HepG2 (cell line): ENCODE data around the gene CXCL3. TPM values are rescaled to one million over a fixed set of nuclear protein-coding genes. Genes with fewer than 3 reads are reported as not detected.

Experiments
- ATAC-seq: fragments of 200-7000 bp; cut with Tn5 transposase; 3 replicates; pipeline ENCODE4 v1.9.1; 2020; ENCODE audit warnings: mild to moderate bottlenecking, moderate library complexity
- BruUV-seq: library from RNA; stranded (reverse); fragments of 400-500 nt; replicated peaks from 2 replicates; lab custom pipeline; 2021; lab: Mats Ljungman, UMichigan
- CTCF ChIA-PET: fragments of 300-600 bp; formaldehyde crosslinking; extraction: SDS; loops from one replicate; lab custom pipeline; 2021; ENCODE audit warnings: low total read pairs, inconsistent platforms, low intra/inter-chr PET ratio; lab: Yijun Ruan, JAX
- POLR2A ChIA-PET: fragments of 350-600 bp; sonication (Branson Sonifier 250); formaldehyde crosslinking; loops from one replicate; lab custom pipeline; 2020; ENCODE audit warnings: antibody characterized with exemption, inconsistent platforms; lab: Yijun Ruan, JAX
- DNase-seq: peaks from one replicate; pipeline ENCODE4 v3.0.0-alpha.2; 2015; ENCODE audit warnings: low spot score
- FAIRE-seq: peaks from 3 replicates; lab custom pipeline; 2011; peaks lifted over from hg19 to GRCh38; lab: Jason Lieb, UNC
- H2AFZ ChIP-seq: one replicate; pipeline ENCODE4 v1.6.1; 2011; ENCODE audit warnings: low read length, inconsistent platforms
- H3K27ac ChIP-seq: fragments of 300-600 bp; 3 replicates; pipeline ENCODE4 v1.8.0; 2011; ENCODE audit warnings: mixed run types, mild to moderate bottlenecking, mixed read lengths, low read length, inconsistent platforms; ENCODE audit not compliant: insufficient read depth; ENCODE audit errors: extremely low read length
- H3K27me3 ChIP-seq, 2 experiments: fragments of 200-600 bp in 1 of 2; 2 replicates in 1 of 2; 3 replicates in 1 of 2; pipeline versions ENCODE4 v1.6.0 to v1.8.0; 2011; ENCODE audit warnings: low read length in 2 of 2, mild to moderate bottlenecking in 2 of 2, moderate library complexity in 2 of 2, inconsistent platforms in 1 of 2; ENCODE audit not compliant: insufficient read depth in 2 of 2, control insufficient read depth in 1 of 2
- H3K36me3 ChIP-seq, 2 experiments: fragments of 200-600 bp in 1 of 2; replicated peaks in 1 of 2; 2 replicates in 1 of 2; 3 replicates in 1 of 2; pipeline versions ENCODE4 v1.5.1 to v1.8.0; 2011; ENCODE audit warnings: low read length in 2 of 2, inconsistent platforms in 1 of 2; ENCODE audit not compliant: insufficient read depth in 2 of 2, control insufficient read depth in 1 of 2
- H3K4me1 ChIP-seq: 2 replicates; pipeline ENCODE4 v1.5.1; 2012; ENCODE audit warnings: low read length, inconsistent platforms; ENCODE audit not compliant: insufficient read depth
- H3K4me2 ChIP-seq: 2 replicates; pipeline ENCODE4 v1.6.0; 2011; ENCODE audit warnings: low read depth, low read length, inconsistent platforms
- H3K4me3 ChIP-seq, 3 experiments: fragments of 200-600 bp in 1 of 3; sonication (generic), shearing (Covaris generic) in 1 of 3; replicated peaks in 1 of 3; 2 replicates each; pipeline ENCODE4 v1.5.1; 2011 to 2016; ENCODE audit warnings: low read length in 3 of 3, inconsistent platforms in 2 of 3, low read depth in 2 of 3, mild to moderate bottlenecking in 2 of 3, control low read depth in 1 of 3, mixed read lengths in 1 of 3; ENCODE audit not compliant: insufficient read depth in 1 of 3
- H3K79me2 ChIP-seq: one replicate; pipeline ENCODE4 v1.6.1; 2011; ENCODE audit warnings: low read length, inconsistent platforms; ENCODE audit not compliant: insufficient read depth
- H3K9ac ChIP-seq: 2 replicates; pipeline ENCODE4 v1.6.0; 2011; ENCODE audit warnings: mild to moderate bottlenecking, low read depth, low read length, inconsistent platforms; ENCODE audit not compliant: insufficient read depth
- H3K9me3 ChIP-seq: 2 replicates; pipeline ENCODE4 v1.5.1; 2012; ENCODE audit warnings: mild to moderate bottlenecking, low read length
- H4K20me1 ChIP-seq: 2 replicates; pipeline ENCODE4 v1.6.0; 2011; ENCODE audit warnings: inconsistent platforms, mild to moderate bottlenecking, low read length, moderate library complexity; ENCODE audit not compliant: insufficient read depth
- CHD2 ChIP-seq: IDR thresholded peaks from 2 replicates; pipeline ENCODE4 v1.6.1; 2011; ENCODE audit warnings: low read depth, low read length, improper control_type of control experiment
- CTCF ChIP-seq: sonication (generic); formaldehyde crosslinking; IDR thresholded peaks from 2 replicates; pipeline ENCODE4 v1.5.0; 2020; ENCODE audit warnings: mild to moderate bottlenecking, missing genetic modification reagents, moderate library complexity
- DMAP1 ChIP-seq: IDR thresholded peaks from 2 replicates; pipeline ENCODE4 v1.6.1; 2016
- DR1 ChIP-seq: sonication (generic); formaldehyde crosslinking; IDR thresholded peaks from 2 replicates; pipeline ENCODE4 v1.8.0; 2021; ENCODE audit warnings: mild to moderate bottlenecking, missing genetic modification reagents, inconsistent platforms
- HBP1 ChIP-seq: IDR thresholded peaks from 2 replicates; pipeline ENCODE4 v1.6.1; 2016; ENCODE audit warnings: low read depth, control low read depth
- HIC2 ChIP-seq: sonication (generic); formaldehyde crosslinking; IDR thresholded peaks from 2 replicates; pipeline ENCODE4 v1.9.0; 2022; ENCODE audit warnings: low read depth, missing genetic modification reagents
- HMG20A ChIP-seq: IDR thresholded peaks from 2 replicates; pipeline ENCODE4 v1.6.1; 2016; ENCODE audit warnings: borderline replicate concordance
- HOMEZ ChIP-seq: IDR thresholded peaks from 2 replicates; pipeline ENCODE4 v1.6.1; 2016; ENCODE audit warnings: low read depth
- KAT8 ChIP-seq: IDR thresholded peaks from 2 replicates; pipeline ENCODE4 v1.6.1; 2016; ENCODE audit warnings: missing genetic modification reagents, missing compliant biosample characterization
- MYNN ChIP-seq: sonication (generic); formaldehyde crosslinking; IDR thresholded peaks from 2 replicates; pipeline ENCODE4 v1.4.0; 2020; ENCODE audit warnings: mild to moderate bottlenecking, low read depth, missing genetic modification reagents
- NFKB2 ChIP-seq: sonication (generic); formaldehyde crosslinking; IDR thresholded peaks from 2 replicates; pipeline ENCODE4 v1.4.0; 2020; ENCODE audit warnings: missing genetic modification reagents, borderline replicate concordance
- SIN3B ChIP-seq: fragments of 150-350 bp; IDR thresholded peaks from 2 replicates; pipeline ENCODE4 v1.6.1; 2014; ENCODE audit warnings: low read length
- ZNF557 ChIP-seq: sonication (generic); formaldehyde crosslinking; IDR thresholded peaks from 2 replicates; pipeline ENCODE4 v1.4.0; 2020; ENCODE audit warnings: missing genetic modification reagents
- in situ Hi-C: cut with HindIII; loops from 2 replicates; pipeline ENCODE4 v1.10.0; 2017; ENCODE audit warnings: low pct_unique_long_range_greater_than_20kb; ENCODE audit not compliant: extremely low pct_ligation_motif_present
- intact Hi-C: fragments of 100-400 bp; cut with micrococcal nuclease; formaldehyde crosslinking; loops from one replicate; pipeline ENCODE4 v1.10.0; 2022; ENCODE audit not compliant: unreplicated experiment
- polyA plus RNA-seq, 8 experiments: library from polyadenylated mRNA; depleted of rRNA in 3 of 8; stranded (reverse) in 7 of 8; unstranded in 1 of 8; fragments of >200 nt; fragmentation: Illumina TruSeq in 4 of 8; extraction: Trizol in 4 of 8; gene quantifications; 2 replicates each; pipeline versions ENCODE4 v1.2.1 to v1.2.3, GENCODE V29; 2011 to 2016; ENCODE audit warnings: low read depth in 4 of 8, missing spikeins in 1 of 8, mixed read lengths in 1 of 8; ENCODE audit not compliant: insufficient read depth in 1 of 8
- total RNA-seq, 5 experiments: library from RNA; depleted of rRNA; stranded (reverse); fragments of >200 nt; fragmentation: Illumina TruSeq; extraction: Trizol; gene quantifications; 2 replicates each; pipeline ENCODE4 v1.2.3, GENCODE V29; 2016; ENCODE audit warnings: low read depth in 1 of 5
- TF ChIP-seq, protein P1 (sequence below): sonication (generic); formaldehyde crosslinking; IDR thresholded peaks from 2 replicates; pipeline ENCODE4 v1.4.0; 2020; ENCODE audit warnings: mild to moderate bottlenecking, missing genetic modification reagents

CXCL3 gene
- total and polyA plus RNA-seq, 2 of the 13 experiments (the other 11 are each of a cell fraction or from before 2014, with no cell fraction given) = 0.13 TPM; not detected in 1

- Histone ChIP-seq H3K9ac (no peak overlapping the region), H4K20me1 (no peaks in the 10 kb centered on the region), H3K4me2 (no peak overlapping the region), H3K79me2 (no peaks in the 10 kb centered on the region), H3K4me1 (peaks cover 10% of the 10 kb centered on the region), H3K27me3 (peaks cover 4 to 18% of the 10 kb centered on the region in 2 experiments; a peak in 4 of 5 replicates), H2AFZ (no peak overlapping the region), H3K4me3 (no peak overlapping the region), H3K27ac (no peak overlapping the region), H3K9me3 (no peaks in the 10 kb centered on the region), H3K36me3 (no peaks in the 10 kb centered on the region)
- FAIRE-seq = no peak
- in situ Hi-C loops (no loop called here), intact Hi-C loops (no loop called here)
- ChIA-PET CTCF (no interaction called here), POLR2A (no interaction called here)
- DNase-seq = no peak
- ATAC-seq = no peak
- no TSS peak for BruUV-seq
- TF ChIP-seq SIN3B = no peak
Observed at GRCh38 chr4:74033739-74034138, 4.8 kb downstream of the CXCL3 start.

- ChIA-PET POLR2A (no interaction called here), CTCF (no interaction called here)
- Histone ChIP-seq H3K4me3 (no peak overlapping the region), H3K27me3 (peaks cover 0 to 1% of the 10 kb centered on the region in 2 experiments; a peak in 1 of 5 replicates), H3K9me3 (no peaks in the 10 kb centered on the region), H3K27ac (no peak overlapping the region), H3K9ac (no peak overlapping the region), H4K20me1 (no peaks in the 10 kb centered on the region), H3K4me2 (no peak overlapping the region), H2AFZ (no peak overlapping the region), H3K36me3 (no peaks in the 10 kb centered on the region), H3K4me1 (no peaks in the 10 kb centered on the region), H3K79me2 (no peaks in the 10 kb centered on the region)
- BruUV-seq = no TSS peak
- FAIRE-seq (no peak), ATAC-seq (no peak), DNase-seq (no peak)
- in situ Hi-C loops = no loop called here
- intact Hi-C loops = no loop called here
- TF ChIP-seq DMAP1 (CRISPR knock-in tag) (no peak), MYNN (CRISPR knock-in tag) (no peak), KAT8 (CRISPR knock-in tag) (no peak), DR1 (CRISPR knock-in tag) (no peak), HOMEZ (CRISPR knock-in tag) (no peak), HMG20A (CRISPR knock-in tag) (no peak), HBP1 (CRISPR knock-in tag) (no peak), NFKB2 (CRISPR knock-in tag) (no peak), CTCF (no peak), HIC2 (CRISPR knock-in tag) (no peak), ZNF557 (CRISPR knock-in tag) (no peak), CHD2 (no peak)
- TF ChIP-seq, protein P1, sequence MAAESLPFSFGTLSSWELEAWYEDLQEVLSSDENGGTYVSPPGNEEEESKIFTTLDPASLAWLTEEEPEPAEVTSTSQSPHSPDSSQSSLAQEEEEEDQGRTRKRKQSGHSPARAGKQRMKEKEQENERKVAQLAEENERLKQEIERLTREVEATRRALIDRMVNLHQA (CRISPR knock-in tag) = no peak
Observed at GRCh38 chr4:74032064-74032463, 6.4 kb downstream of the CXCL3 start.
